Measurements from ENCODE around the gene NGB.

Gene NGB

DNA sequence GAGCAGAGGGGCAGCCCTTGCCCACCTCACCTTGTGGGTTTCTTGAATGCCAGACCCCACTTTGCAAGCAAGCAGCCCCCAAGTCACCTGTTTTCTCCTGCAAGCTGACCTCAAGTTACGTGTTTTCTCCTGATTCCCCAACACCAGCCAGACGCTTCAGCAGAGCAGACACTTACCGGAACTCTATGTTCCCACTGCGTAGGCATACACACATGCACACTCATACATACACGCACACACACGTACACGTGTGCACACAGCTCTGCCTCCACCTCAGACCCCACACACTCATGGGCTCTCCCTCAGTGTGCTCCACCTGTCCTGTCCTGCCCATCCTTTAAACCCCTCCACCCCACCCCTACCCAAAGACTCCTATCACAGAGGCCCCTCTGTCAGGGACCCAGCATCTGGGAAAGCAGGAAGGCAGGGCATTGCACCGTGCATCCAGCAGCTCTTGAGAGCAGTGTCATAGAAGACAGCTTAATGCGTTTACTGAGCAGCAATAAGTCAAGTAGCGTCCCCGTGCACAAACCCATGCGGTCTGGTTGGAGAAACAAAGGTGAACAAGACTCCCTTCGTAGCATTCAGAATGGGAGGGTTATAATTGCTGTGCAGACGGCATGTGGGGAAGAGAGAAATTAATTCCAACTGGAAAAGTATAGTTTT, 45.0 kb downstream of the NGB start:
- no peak for DNase-seq

DNA sequence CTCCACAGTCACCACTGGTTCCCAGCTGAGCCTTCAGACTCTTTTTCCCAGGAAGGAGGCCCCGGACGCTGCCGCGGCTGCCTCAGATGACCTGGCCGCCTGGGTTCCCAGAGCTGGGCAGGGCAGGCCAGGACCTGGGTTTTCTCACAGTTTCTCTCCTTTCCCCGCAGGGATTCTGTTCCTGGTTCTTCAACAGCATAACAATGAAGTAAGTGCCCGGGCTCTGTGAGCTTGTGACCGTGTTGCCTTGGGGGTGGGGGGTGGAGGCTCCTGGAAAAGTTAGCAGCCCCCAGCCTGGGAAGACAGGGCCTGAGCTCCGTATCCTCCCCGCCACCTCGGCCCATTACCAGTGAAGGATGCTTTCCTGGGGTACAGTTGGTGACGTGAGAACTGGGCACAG, 45.8 kb downstream of the NGB start:
- no peak for DNase-seq

DNA sequence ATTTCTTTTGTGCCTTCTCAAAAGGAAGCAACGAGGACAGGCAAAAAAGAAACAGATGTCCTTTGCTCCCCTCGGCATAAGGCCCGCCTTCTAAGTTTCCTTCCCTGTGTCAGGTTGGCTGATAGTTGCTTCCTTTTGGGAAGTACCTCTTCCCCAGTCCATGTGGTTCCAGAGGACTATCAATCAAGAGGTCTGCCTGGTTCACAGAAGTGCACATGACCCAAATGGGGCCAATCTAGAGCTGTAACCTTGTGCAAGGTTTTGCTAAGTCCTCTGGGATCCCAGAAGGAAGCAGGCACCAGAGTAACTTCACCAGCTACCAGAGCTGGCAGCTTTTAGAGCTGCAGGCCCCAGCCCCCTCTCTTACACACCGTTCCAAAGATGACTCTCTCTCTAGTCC, 46.8 kb downstream of the NGB start:
- no peak for DNase-seq

DNA sequence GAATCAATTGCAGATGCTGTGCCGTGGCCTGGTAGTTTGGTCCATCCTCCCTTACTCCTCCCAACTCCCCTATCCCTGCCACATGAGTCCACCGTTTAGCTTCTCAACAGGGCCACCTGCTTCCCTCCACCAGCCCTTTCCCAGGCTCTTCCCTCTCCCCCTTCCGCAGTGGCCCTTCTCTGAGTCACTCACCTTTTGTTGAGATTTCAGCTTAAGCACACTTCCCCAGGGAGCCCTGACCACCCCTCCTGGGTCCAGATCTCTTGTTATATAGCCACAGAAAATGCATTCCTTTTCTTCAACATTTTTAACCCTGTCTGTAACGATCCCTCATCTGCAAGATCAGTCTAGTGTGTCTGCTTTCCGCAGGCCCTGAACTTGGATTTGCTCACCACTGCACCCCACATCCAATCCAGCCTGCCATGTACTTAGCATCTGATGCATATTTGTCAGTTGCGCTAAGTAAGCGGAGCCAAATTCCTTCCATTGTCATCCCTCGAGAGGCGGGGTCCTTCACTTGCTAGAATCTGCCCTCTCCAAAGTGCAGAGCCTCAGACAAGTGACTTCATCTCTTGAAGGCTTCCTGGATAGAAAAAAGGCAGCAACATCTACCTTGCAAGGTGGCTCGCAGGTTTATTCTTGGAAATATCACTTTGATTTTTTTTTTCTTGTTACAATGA, 48.3 kb downstream of the NGB start:
- no peak for DNase-seq

DNA sequence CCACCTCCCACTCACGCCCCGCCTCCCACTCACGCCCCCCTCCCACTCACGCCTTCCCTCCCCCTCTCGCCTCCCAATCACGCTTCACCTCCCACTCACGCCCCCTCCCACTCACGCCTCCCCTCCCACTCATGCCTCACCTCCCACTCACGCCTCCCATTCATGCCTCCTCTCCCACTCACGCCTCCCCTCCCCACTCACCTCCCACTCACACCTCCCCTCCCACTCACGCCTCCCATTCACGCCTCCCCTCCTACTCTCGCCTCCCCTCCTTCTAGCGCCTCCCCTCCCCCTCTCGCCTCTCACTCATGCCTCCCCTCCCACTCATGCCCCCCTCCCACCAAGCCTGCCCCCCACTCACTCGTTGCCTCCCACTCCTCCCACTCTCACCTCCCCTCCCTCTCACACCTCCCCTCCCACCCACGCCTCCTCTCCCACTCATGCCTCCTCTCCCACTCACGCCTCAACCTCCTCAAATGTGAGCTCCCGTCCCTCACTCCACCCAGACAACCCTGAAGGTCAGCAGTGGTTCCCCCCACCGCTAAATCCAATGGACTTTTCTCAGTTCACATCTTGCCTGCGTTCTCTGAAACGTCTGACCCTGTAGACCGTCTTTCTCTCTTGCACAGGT, 49.6 kb downstream of the NGB start:
- no peak for DNase-seq

DNA sequence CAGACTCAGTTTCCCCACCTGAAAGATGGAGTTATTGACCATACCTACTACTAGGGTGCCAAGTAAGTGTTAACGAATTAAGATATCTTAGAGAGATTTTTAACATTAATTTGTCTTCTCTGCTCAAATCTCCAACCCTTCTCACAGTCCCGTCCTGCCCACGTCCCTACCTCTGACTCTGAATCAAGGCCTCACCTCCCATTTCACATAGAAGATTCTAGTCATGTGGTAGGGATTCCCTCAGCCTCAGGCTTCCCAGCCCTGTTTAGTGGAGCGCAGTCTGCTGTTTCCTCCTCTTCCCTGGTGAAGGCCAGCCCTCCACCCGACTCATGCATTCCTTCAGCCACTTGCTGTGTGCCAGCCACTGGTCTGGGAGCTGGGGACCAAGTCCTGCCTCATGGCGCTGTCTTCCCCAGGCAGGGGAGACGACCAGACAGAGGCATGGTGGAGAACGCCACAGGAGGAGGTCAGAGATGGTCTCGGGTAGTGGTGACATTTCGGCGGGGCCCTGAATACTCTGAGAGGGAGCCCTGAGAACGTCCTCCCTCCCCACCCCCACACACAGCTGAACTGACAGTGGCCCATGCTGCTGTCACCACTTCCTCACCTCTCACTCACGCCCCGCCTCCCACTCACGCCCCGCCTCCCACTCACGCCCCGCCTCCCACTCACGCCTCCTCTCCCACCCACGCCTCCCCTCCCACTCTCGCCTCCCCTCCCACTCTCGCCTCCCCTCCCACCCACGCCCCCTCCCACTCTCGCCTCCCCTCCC, 50.6 kb downstream of the NGB start:
- no peak for DNase-seq

DNA sequence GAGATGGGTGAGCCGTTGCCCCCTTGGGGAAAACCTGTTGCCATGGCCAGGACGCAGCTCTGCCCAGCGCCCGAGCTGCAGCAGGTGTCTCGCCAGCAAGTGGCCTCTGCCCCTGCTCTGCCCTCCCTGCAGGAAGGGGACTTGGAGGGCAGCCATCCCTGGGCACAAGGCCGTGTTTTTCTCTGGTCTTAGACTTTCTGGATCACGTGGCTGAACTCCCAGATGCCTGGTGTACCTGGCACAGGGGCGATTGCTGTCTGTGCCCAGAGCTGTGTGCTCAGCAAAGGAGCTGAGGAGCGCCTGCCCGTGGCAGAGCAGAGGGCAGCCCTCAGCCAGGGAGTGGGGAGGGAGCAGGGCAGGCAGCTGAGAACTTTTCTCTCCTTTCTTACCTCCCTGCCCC, 51.4 kb downstream of the NGB start:
- no peak for DNase-seq

DNA sequence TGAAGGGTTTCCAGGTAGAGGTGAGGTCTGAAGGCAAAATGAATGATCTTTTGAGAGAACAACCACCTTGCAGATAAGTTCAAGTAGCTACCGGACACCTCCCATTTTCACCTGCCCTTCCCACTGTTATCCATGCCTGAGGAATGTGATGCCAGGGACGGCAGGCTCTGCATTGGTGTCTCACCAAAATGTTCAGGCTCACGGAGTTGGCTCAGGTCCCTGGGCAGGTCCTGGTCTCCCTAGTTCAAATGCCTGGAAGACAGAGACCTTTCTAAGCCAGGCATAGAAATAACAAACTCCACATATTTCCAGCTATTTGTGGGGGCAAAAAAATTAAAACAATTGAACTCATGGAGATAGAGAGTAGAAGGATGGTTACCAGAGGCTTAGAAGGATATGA, 53.5 kb downstream of the NGB start:
- no peak for DNase-seq
